Progenitor cell of endocrine pancreas (in vitro differentiated cells): ENCODE results near the gene ACBD7. TPM values are rescaled to one million over a fixed set of nuclear protein-coding genes. Genes with fewer than 3 reads are reported as not detected.

ENCODE experiments used
- DNase-seq: peaks from one replicate; pipeline ENCODE4 v3.0.0; 2021; ENCODE audit warnings: low spot score; ENCODE audit not compliant: unreplicated experiment
- H3K27ac Mint-ChIP-seq: 2 replicates; pipeline ENCODE4 v1.8.0; 2021; ENCODE audit warnings: mild to moderate bottlenecking, moderate library complexity, mixed read lengths
- H3K27me3 Mint-ChIP-seq: 2 replicates; pipeline ENCODE4 v1.8.0; 2021; ENCODE audit warnings: mixed read lengths
- H3K36me3 Mint-ChIP-seq: 2 replicates; pipeline ENCODE4 v1.8.0; 2022; ENCODE audit warnings: mixed read lengths; ENCODE audit not compliant: insufficient read depth
- H3K4me1 Mint-ChIP-seq: 2 replicates; pipeline ENCODE4 v1.8.0; 2021; ENCODE audit warnings: low read depth, mixed read lengths
- H3K4me3 Mint-ChIP-seq: 2 replicates; pipeline ENCODE4 v1.8.0; 2021; ENCODE audit warnings: low read depth, mild to moderate bottlenecking, moderate library complexity, mixed read lengths
- H3K9me3 Mint-ChIP-seq: 2 replicates; pipeline ENCODE4 v1.8.0; 2021; ENCODE audit warnings: low read depth, mixed read lengths
- CTCF ChIP-seq: fragments of 200-600 bp; sonication (generic); IDR thresholded peaks from one replicate; pipeline ENCODE4 v1.5.0; 2021; ENCODE audit warnings: antibody characterized with exemption, mild to moderate bottlenecking; ENCODE audit not compliant: unreplicated experiment
- total RNA-seq: library from RNA; stranded (reverse); gene quantifications from 2 replicates; pipeline ENCODE4 v1.2.1, GENCODE V29; 2021

ACBD7 gene
- total RNA-seq, 1 donor from 2014 or later: 10.7 TPM

DNA sequence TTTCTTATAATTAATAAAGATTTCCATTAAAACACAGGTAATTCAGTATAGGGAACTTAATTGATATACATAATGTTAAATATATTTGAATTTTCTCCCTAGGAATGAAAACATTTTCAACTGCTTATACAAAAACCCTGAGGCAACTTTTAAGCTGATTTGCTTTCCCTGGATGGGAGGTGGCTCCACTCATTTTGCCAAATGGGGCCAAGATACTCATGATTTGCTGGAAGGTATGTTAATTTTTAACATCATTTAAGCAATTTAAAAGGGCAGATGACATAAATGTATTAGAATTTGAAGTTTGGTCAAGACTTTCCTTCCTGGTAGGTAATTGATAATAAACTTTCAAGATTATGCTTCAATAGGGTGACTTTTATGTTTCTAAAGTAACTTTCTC lies 39.0 kb downstream of the ACBD7 start:
- Mint-ChIP-seq H3K9me3 (peaks cover 3% of the 10 kb centered on the region), H3K27me3 (no peaks in the 10 kb centered on the region)

GRCh38 chr10:15046626-15047025 lies 42.0 kb downstream of the ACBD7 start:
- H3K4me3 Mint-ChIP-seq: no peak overlapping the region
- peaks cover 2% of the 10 kb centered on the region for H3K9me3 Mint-ChIP-seq
- no peaks in the 10 kb centered on the region for H3K27me3 Mint-ChIP-seq
- no peaks in the 10 kb centered on the region for H3K36me3 Mint-ChIP-seq
- no peak for DNase-seq
- TF ChIP-seq CTCF: no peak
- H3K27ac Mint-ChIP-seq: no peak overlapping the region
- H3K4me1 Mint-ChIP-seq: no peaks in the 10 kb centered on the region

More for the DNA sequence above, 39.0 kb downstream of the ACBD7 start:
- Mint-ChIP-seq H3K36me3 (no peaks in the 10 kb centered on the region), H3K4me1 (no peaks in the 10 kb centered on the region), H3K4me3 (no peak overlapping the region), H3K27ac (no peak overlapping the region)
- no peak for DNase-seq
- TF ChIP-seq CTCF: no peak

DNA sequence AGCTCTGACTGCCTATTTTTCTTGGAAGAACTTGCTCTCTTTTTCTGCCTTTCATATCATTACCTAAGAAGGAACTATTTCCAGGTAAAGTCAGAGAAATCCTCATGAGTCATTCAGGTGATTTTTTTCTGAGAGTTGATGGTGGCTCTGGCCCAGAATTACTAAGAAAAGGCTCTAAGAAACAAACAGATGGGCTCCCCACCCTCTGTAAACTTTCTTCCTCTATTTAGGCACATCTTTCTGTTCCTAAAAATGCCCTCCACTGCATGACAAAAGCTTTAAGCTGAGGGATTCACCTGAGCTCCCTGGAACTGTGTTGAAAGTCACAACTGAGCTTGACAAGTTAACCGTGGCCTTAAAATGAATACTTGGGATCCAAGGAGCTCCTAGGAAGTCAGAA lies 43.2 kb downstream of the ACBD7 start:
- Mint-ChIP-seq H3K9me3 (peaks cover 2% of the 10 kb centered on the region), H3K27me3 (no peaks in the 10 kb centered on the region), H3K27ac (no peak overlapping the region), H3K4me3 (no peak overlapping the region), H3K4me1 (no peaks in the 10 kb centered on the region), H3K36me3 (no peaks in the 10 kb centered on the region)
- DNase-seq: no peak
- TF ChIP-seq CTCF: no peak

DNA sequence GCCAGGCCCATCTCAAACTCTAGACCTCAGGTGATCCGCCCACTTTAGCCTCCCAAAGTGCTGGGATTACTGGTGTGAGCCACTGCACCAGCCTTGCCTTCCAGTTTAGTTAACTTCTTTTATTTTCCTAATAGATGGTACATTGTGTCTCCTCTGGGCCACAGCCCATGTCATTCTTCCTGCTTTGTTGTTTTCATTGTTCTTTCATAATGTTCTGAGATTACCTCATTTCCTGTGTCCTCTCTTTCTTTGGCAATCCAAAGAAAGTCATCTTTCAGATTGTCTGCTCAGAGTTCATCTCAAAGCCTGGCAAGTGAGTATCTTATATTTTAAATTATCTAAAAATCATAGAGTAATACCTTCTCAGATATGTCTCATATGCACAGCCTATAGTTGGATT lies 44.9 kb downstream of the ACBD7 start, which contains the start of gene OLAH:
OLAH (plus strand) TSS at position 270 of the 400 bp plus-strand sequence. CDS start 3,346 bp downstream, outside the sequence.
- Mint-ChIP-seq H3K4me1 (no peaks in the 10 kb centered on the region), H3K9me3 (peaks cover 2% of the 10 kb centered on the region), H3K27ac (no peak within 1 kb of the TSS), H3K27me3 (no peaks in the 10 kb centered on the region), H3K36me3 (no peaks in the 10 kb centered on the region), H3K4me3 (no peak within 1 kb of the TSS)
- no peak for DNase-seq
- TF ChIP-seq CTCF: no peak

DNA sequence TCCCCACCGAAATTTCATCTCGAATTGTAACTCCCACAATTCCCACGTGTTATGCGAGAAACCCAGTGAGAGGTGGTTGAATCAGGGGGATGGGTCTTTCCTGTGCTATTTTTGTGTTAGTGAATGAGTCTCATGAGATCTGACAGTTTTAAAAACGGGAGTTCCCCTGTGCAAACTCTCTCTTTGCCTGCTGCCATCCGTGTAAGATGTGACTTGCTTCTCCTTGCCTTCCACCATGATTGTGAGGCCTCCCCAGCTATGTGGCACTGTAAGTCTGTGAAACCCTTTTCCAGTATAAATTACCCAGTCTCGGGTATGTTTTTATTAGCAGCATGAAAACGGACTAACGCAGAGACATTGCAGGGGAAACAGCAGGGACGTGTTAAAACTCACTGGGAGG lies 50.2 kb downstream of the ACBD7 start:
- DNase-seq: no peak
- TF ChIP-seq CTCF: no peak
- Mint-ChIP-seq H3K4me3 (no peak overlapping the region), H3K9me3 (peaks cover 8% of the 10 kb centered on the region), H3K27ac (no peak overlapping the region), H3K4me1 (no peaks in the 10 kb centered on the region), H3K27me3 (peaks cover 7% of the 10 kb centered on the region), H3K36me3 (no peaks in the 10 kb centered on the region)
